Activated naive CD8-positive, alpha-beta T cell treated with anti-CD3 and anti-CD28 coated beads, Interleukin-2, amount 10 ng/mL, durations not matched to agents 7 days and 5 days (primary cell): ENCODE data around the gene OR10P1. TPM values are rescaled to one million over a fixed set of nuclear protein-coding genes. Genes with fewer than 3 reads are reported as not detected.
"Not testable (repeated sequence)": the region's sequence is repeated elsewhere in the genome, so short reads cannot be mapped to it uniquely, and the experiment has no call there.

Experiments used
- ATAC-seq: fragments of 150-1000 bp; cut with Tn5 transposase; one replicate; pipeline ENCODE4 v1.10.0; 2021; ENCODE audit warnings: low read depth, moderate library complexity
- POLR2A ChIA-PET: fragments of 350-600 bp; sonication (Branson Sonifier 250); formaldehyde crosslinking; loops from one replicate; lab custom pipeline; 2021; ENCODE audit warnings: antibody characterized with exemption; lab: Charles Lee
- DNase-seq: peaks from one replicate; pipeline ENCODE4 v3.0.0; 2021
- H3K27ac Mint-ChIP-seq: one replicate; pipeline ENCODE4 v1.8.0; 2022; ENCODE audit warnings: mild to moderate bottlenecking, mixed read lengths
- H3K27me3 Mint-ChIP-seq: one replicate; pipeline ENCODE4 v1.8.0; 2022; ENCODE audit warnings: mild to moderate bottlenecking, moderate library complexity, mixed read lengths
- H3K36me3 Mint-ChIP-seq: one replicate; pipeline ENCODE4 v1.8.0; 2021; ENCODE audit warnings: mild to moderate bottlenecking, mixed read lengths
- H3K4me1 Mint-ChIP-seq: one replicate; pipeline ENCODE4 v1.8.0; 2021; ENCODE audit warnings: mixed read lengths
- H3K4me3 Mint-ChIP-seq: one replicate; pipeline ENCODE4 v1.8.0; 2022; ENCODE audit warnings: mild to moderate bottlenecking, moderate library complexity, mixed read lengths
- H3K9me3 Mint-ChIP-seq: one replicate; pipeline ENCODE4 v1.8.0; 2021; ENCODE audit warnings: mixed read lengths
- total RNA-seq, 2 experiments: library from RNA; stranded (reverse); gene quantifications; one replicate each; pipeline ENCODE4 v1.2.3, GENCODE V29; 2021

The OR10P1 gene, protein sequence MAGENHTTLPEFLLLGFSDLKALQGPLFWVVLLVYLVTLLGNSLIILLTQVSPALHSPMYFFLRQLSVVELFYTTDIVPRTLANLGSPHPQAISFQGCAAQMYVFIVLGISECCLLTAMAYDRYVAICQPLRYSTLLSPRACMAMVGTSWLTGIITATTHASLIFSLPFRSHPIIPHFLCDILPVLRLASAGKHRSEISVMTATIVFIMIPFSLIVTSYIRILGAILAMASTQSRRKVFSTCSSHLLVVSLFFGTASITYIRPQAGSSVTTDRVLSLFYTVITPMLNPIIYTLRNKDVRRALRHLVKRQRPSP
- total RNA-seq: not detected

DNA sequence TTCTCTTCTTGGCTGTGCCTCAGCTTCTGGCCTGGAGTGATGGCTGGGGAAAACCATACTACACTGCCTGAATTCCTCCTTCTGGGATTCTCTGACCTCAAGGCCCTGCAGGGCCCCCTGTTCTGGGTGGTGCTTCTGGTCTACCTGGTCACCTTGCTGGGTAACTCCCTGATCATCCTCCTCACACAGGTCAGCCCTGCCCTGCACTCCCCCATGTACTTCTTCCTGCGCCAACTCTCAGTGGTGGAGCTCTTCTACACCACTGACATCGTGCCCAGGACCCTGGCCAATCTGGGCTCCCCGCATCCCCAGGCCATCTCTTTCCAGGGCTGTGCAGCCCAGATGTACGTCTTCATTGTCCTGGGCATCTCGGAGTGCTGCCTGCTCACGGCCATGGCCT is at the start of gene OR10P1:
TSS of gene OR10P1 (plus strand) at position 40 of the 400 bp plus-strand sequence. CDS start at position 40, 0 bp downstream.
- DNase-seq: no peak
- ATAC-seq: no peak
- Mint-ChIP-seq H3K4me3 (peak within 1 kb of the TSS; percentile 59), H3K27ac (peak within 1 kb of the TSS; percentile 69), H3K27me3 (peaks cover 11% of the 10 kb centered on the region), H3K36me3 (no peaks in the 10 kb centered on the region), H3K9me3 (no peaks in the 10 kb centered on the region), H3K4me1 (peaks cover 11% of the 10 kb centered on the region)
- POLR2A ChIA-PET: no interaction called here

DNA sequence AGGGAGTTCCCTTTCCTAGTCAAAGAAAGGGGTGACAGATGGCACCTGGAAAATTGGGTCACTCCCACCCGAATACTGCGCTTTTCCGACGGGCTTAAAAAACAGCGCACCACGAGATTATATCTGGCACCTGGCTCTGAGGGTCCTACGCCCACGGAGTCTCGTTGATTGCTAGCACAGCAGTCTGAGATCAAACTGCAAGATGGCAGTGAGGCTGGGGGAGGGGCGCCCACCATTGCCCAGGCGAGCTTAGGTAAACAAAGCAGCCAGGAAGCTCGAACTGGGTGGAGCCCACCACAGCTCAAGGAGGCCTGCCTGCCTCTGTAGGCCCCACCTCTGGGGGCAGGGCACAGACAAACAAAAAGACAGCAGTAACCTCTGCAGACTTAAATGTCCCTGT is 46.5 kb upstream of the OR10P1 start:
- H3K4me3 Mint-ChIP-seq, POLR2A ChIA-PET, ATAC-seq, H3K27ac Mint-ChIP-seq, H3K4me1 Mint-ChIP-seq, DNase-seq, H3K27me3 Mint-ChIP-seq, H3K9me3 Mint-ChIP-seq, H3K36me3 Mint-ChIP-seq: not testable (repeated sequence)

DNA sequence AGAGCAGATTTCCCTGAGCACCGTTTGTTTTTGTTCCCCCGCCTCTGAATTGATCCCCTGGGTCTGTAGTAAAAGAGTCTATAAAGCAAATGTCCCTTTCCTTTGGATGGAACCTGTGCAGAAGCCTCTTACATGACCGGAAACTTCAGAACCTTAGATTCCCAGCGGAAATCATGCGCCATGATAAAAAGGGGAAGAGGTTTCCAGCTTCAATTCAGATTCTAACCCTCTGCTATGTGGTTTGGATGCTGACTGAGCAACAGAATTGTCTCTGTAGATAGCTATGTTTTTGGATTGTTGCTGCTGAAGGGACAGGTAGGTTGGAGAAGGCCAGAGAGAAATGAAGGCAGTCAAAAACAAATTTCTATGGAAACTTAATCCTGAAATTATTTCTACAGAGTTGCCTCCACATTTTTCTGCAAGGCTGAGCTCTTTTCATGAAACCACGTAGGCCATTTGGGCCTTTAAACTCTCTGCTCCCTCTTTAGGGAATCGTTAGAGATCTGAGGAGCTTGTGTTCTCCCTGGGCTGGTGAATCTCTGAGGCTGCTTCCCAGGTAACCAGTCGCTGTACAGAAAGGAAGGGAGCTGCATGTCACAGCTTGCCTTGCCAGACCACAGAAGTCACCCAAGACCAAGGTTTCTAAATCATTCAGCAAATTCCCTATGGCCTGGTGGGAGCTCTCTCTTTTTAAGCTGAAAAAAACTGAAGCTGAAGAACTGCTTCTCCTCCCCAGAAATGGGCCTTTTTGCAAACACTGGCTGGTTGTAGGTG is 28.7 kb upstream of the OR10P1 start:
- H3K4me3 Mint-ChIP-seq: no peak overlapping the region
- no peak for DNase-seq
- no peaks in the 10 kb centered on the region for H3K36me3 Mint-ChIP-seq
- no peak for ATAC-seq
- H3K27me3 Mint-ChIP-seq: peaks cover 29% of the 10 kb centered on the region
- POLR2A ChIA-PET: no interaction called here
- H3K4me1 Mint-ChIP-seq: no peaks in the 10 kb centered on the region
- H3K27ac Mint-ChIP-seq: no peak overlapping the region
- H3K9me3 Mint-ChIP-seq: no peaks in the 10 kb centered on the region

DNA sequence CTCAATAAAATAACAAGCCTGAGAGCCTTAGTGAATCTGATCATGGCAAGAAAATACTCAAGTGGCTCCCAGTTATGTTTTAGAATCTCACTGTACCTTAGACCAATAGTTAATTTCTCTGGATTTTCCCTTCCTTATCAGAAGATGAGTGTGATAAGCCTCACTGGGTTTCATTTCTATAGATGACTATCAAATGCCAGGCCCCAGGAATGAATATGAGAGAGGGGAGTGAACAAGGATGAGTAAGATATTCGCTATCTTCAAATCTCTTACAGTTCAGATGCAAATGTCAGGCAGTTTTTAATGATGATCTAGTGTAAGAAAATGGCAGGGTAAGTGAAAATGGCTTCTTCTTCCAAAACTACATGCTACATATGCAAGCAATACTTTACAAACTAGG is 26.1 kb upstream of the OR10P1 start:
- H3K27me3 Mint-ChIP-seq: peaks cover 32% of the 10 kb centered on the region
- no peaks in the 10 kb centered on the region for H3K4me1 Mint-ChIP-seq
- no peaks in the 10 kb centered on the region for H3K36me3 Mint-ChIP-seq
- H3K9me3 Mint-ChIP-seq: peaks cover 7% of the 10 kb centered on the region
- H3K4me3 Mint-ChIP-seq: no peak overlapping the region
- POLR2A ChIA-PET: no interaction called here
- DNase-seq (no peak), ATAC-seq (no peak)
- no peak overlapping the region for H3K27ac Mint-ChIP-seq

DNA sequence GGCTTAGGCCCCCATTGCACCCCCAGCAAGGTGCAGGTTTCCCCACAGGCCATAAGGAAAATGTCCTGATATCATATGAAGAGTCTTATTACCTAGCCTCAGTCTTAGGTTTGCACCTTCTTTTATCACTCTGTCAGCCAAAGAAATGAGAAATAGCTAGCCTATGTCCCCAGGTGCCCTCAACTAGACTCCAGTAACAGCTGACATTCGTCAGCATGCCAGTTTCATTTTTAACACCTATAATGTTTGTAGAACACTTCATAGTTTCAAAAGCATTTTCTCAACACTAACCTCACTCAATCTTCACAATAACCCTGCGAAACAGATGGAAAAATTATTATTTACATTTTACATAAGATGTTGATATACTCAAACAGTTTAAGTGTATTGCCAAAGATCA is 24.0 kb upstream of the OR10P1 start:
- Mint-ChIP-seq H3K27ac (no peak overlapping the region), H3K36me3 (no peaks in the 10 kb centered on the region), H3K9me3 (peaks cover 20% of the 10 kb centered on the region), H3K27me3 (peaks cover 25% of the 10 kb centered on the region), H3K4me1 (no peaks in the 10 kb centered on the region), H3K4me3 (no peak overlapping the region)
- DNase-seq (no peak), ATAC-seq (no peak)
- POLR2A ChIA-PET: no interaction called here

DNA sequence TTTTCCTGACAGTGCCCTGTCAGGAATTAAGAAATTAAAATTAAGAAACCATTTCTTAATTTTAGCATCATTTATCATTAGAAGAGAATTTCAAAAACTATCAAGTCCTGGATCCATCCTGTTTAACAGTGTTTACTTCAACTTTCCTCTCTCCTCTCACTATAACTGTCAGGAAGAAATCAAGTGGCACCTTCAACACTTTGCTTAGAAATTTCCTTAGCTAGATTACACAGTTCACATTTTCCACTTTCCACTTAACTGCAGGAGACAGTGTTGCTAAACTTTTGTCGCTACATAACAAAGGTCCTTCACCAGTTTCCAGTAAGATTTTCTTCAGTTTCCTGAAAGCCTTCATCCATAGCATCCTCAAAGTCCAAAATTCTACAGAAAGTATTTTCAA is 21.9 kb upstream of the OR10P1 start:
- ATAC-seq: no peak
- H3K27me3 Mint-ChIP-seq: peaks cover 14% of the 10 kb centered on the region

DNA sequence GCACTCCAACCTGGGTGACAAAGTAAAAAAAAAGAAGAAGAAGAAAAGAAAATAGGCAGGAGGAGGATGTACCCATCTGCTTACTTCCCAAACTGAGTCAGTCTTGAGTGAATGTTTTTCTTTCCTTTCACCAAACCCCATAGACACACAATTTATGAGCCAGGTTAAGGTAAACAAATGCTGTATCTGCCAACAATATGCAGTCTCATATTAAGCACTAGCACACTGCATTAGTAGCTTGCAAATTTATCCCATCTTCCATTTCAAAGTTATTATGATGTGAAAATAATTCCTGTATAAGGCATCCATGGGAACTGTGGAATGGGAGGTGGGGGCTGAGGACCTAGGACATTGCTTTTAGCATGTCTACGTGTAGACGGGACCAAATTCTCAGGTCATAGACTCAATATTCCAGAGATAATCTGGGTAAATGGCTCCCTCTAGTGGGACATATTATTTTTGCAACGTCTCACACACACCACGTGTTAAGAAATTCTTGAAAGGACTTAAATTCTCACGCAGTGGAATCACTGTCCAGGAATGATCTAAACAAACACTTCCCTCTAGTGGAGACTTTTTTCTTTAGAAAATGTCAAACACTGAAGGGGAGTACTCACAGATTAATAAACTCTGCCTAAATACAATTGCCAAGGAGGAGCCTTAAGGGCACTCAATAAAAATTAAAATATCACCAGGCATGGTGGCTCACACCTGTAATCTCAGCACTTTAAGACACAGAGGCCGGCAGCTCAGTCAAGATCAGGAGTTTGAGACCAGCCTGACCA is 17.1 kb upstream of the OR10P1 start:
- peak; percentile 83 for ATAC-seq
- peaks cover 20% of the 10 kb centered on the region for H3K9me3 Mint-ChIP-seq
- no peak overlapping the region for H3K27ac Mint-ChIP-seq
- no peak for DNase-seq
- H3K4me3 Mint-ChIP-seq: no peak overlapping the region
- peaks cover 2% of the 10 kb centered on the region for H3K4me1 Mint-ChIP-seq
- peaks cover 39% of the 10 kb centered on the region for H3K27me3 Mint-ChIP-seq
- POLR2A ChIA-PET: no interaction called here
- H3K36me3 Mint-ChIP-seq: no peaks in the 10 kb centered on the region

More for the DNA sequence above, 21.9 kb upstream of the OR10P1 start:
- H3K27ac Mint-ChIP-seq: no peak overlapping the region
- POLR2A ChIA-PET: no interaction called here
- H3K36me3 Mint-ChIP-seq: no peaks in the 10 kb centered on the region
- DNase-seq: no peak
- H3K9me3 Mint-ChIP-seq: peaks cover 20% of the 10 kb centered on the region
- no peak overlapping the region for H3K4me3 Mint-ChIP-seq
- H3K4me1 Mint-ChIP-seq: peaks cover 1% of the 10 kb centered on the region

DNA sequence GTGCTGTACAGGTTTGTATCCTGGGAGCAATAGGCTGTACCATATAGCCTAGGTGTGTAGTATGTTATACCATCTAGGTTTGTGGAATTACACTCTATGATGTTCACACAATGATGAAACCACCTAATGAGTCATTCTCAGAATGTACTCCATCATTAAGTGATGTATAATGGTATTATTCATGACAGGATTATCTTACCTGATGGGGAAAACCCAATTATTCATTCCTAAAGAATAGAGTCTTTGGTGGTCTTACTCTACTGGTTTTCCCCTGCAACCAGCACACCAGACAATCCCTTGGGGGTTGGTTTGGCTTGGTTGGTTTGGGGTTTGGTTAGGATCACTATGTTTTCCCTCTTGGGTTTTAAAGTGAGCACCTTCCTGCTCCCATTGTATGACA is 12.6 kb upstream of the OR10P1 start:
- DNase-seq: no peak
- no peaks in the 10 kb centered on the region for H3K9me3 Mint-ChIP-seq
- H3K4me3 Mint-ChIP-seq: no peak overlapping the region
- peaks cover 6% of the 10 kb centered on the region for H3K4me1 Mint-ChIP-seq
- no peaks in the 10 kb centered on the region for H3K36me3 Mint-ChIP-seq
- H3K27me3 Mint-ChIP-seq: peaks cover 29% of the 10 kb centered on the region
- POLR2A ChIA-PET: no interaction called here
- ATAC-seq: no peak
- H3K27ac Mint-ChIP-seq: no peak overlapping the region

DNA sequence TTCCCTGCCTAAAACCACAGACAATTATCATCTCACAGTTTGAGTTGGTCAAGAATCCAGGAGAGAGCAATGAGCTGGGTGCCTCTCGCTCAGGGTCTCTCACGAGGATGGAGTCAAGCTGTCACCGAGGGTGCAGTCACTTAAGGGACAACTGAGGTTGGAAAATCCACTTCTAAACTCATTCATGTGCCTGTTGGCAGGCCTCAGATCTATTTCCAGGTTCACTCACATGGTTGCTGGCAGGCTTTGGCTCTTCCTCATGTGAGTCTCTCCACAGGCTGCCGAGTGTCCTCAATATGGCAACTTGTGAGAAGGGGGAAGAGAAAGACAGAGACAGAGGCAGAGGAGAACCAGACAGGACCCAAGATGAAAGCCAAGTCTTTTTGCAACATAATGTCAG is 10.5 kb upstream of the OR10P1 start:
- H3K4me3 Mint-ChIP-seq: no peak overlapping the region
- H3K27me3 Mint-ChIP-seq: peaks cover 19% of the 10 kb centered on the region
- H3K4me1 Mint-ChIP-seq: peaks cover 13% of the 10 kb centered on the region
- no peak for ATAC-seq
- no peak for DNase-seq
- H3K36me3 Mint-ChIP-seq: no peaks in the 10 kb centered on the region
- no peaks in the 10 kb centered on the region for H3K9me3 Mint-ChIP-seq
- POLR2A ChIA-PET: no interaction called here
- no peak overlapping the region for H3K27ac Mint-ChIP-seq

DNA sequence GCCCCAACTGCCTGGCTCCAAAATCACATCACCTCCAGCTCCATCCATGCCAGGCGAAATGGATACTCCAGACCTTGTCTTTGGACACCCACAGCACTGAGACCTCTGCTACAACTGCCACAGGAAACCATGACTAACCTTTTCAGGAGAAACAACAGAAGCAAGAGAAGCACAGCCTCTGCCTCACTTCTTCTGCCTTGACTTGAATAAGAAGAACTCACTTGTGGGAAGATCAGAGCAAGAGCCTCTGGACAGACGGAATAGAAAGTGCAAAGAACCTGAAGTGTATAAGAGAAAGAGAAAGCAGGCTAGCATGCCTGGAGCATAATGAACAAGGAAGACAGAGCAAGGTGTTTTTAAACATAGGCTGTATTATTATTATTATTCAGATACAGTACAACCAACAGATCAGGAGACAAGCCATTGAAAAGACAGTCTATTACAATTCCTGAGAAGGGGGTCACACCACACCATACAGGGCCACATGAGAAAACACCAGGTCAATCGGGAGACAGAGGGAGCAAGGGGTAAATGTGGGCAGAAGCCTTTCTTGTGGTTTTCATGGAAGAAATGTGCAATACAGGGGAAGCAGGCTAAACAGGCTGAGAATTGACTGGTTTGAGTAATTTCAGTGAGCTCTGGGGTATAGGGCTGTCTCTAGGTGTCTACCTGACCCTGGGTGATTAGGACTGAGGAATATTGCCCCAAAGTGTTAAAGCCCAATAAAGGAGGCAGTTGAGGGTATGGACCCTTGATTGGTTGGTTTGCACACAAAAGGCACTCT is 7.4 kb upstream of the OR10P1 start:
- peaks cover 13% of the 10 kb centered on the region for H3K4me1 Mint-ChIP-seq
- POLR2A ChIA-PET: no interaction called here
- peaks cover 4% of the 10 kb centered on the region for H3K27me3 Mint-ChIP-seq
- no peak for ATAC-seq
- no peak for DNase-seq
- peak overlapping the region; percentile 9 for H3K4me3 Mint-ChIP-seq
- H3K9me3 Mint-ChIP-seq: no peaks in the 10 kb centered on the region
- peak overlapping the region; percentile 17 for H3K27ac Mint-ChIP-seq
- H3K36me3 Mint-ChIP-seq: no peaks in the 10 kb centered on the region

DNA sequence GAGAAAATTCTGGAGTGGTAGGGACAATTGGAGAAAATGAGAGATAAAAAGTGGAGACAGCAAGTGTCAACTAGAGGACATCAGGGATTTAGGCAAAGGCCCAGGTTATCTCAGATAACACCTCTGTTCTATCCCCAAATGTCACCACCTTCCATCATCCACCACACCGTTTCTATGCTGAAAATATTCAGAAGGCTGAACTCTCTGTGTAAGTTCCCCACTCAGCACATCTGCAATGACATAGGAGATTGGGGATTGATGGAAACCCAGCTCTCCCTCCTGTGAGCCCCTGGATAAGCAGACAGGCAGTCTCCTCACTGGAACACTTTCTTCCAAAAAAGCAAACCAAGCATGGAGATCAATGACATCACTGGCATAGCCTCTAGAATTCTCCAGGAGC is 5.6 kb upstream of the OR10P1 start:
- Mint-ChIP-seq H3K4me3 (no peak overlapping the region), H3K4me1 (peaks cover 13% of the 10 kb centered on the region), H3K27me3 (peaks cover 5% of the 10 kb centered on the region), H3K9me3 (no peaks in the 10 kb centered on the region), H3K27ac (no peak overlapping the region), H3K36me3 (no peaks in the 10 kb centered on the region)
- DNase-seq (no peak), ATAC-seq (no peak)
- POLR2A ChIA-PET: no interaction called here

DNA sequence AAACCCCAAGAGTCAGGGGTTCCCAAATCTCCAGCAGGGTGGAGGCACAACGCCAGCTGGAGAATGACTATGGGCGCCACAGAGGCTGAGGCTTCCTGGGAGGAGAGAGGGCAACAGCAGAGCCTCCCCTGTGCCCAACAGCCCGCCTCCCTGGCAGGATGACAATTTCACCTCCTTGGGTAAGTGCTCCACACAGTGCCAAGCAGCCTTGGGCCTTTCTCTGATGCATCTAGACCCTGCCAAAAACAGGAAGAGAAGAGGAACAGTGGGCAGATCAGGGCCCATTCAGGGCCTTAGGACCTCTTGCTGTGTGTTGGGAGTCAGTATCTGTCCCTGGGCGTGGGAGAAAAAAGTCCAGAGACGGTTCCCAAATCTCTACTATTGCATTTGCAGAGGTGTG is 5.0 kb upstream of the OR10P1 start:
- POLR2A ChIA-PET: no interaction called here
- Mint-ChIP-seq H3K4me1 (peaks cover 13% of the 10 kb centered on the region), H3K9me3 (no peaks in the 10 kb centered on the region), H3K27me3 (peaks cover 6% of the 10 kb centered on the region), H3K4me3 (no peak overlapping the region), H3K27ac (no peak overlapping the region), H3K36me3 (no peaks in the 10 kb centered on the region)
- no peak for DNase-seq
- ATAC-seq: no peak

DNA sequence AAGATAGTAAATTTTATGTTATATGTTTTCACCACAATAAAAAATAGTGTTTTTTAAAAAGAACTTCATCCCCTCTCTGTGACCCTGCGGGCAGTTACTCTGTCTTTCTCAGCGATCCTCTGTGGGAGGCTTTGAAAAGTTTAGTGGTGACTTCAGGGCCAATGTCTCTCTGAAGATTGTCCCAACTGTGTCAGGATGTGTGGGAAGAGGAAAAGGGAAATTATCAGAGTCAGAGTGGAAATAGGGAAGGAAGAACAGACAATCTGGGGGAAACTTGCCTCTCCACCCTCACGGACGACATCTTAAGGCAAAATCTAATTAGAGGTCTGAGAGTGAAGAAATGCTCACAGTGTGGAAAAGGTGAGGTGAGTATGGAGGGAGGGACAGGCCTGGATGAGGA is 3.5 kb upstream of the OR10P1 start:
- POLR2A ChIA-PET: no interaction called here
- no peak overlapping the region for H3K4me3 Mint-ChIP-seq

More for the DNA sequence above, 3.5 kb upstream of the OR10P1 start:
- Mint-ChIP-seq H3K27ac (no peak overlapping the region), H3K36me3 (no peaks in the 10 kb centered on the region), H3K4me1 (peaks cover 19% of the 10 kb centered on the region), H3K9me3 (no peaks in the 10 kb centered on the region), H3K27me3 (peaks cover 6% of the 10 kb centered on the region)
- no peak for ATAC-seq
- no peak for DNase-seq
